ENCODE data around the gene DUSP9. TPM values are rescaled to one million over a fixed set of nuclear protein-coding genes. Genes with fewer than 3 reads are reported as not detected.

DUSP9 gene
- total RNA-seq, 1 donor from 2014 or later: not detected

DNA sequence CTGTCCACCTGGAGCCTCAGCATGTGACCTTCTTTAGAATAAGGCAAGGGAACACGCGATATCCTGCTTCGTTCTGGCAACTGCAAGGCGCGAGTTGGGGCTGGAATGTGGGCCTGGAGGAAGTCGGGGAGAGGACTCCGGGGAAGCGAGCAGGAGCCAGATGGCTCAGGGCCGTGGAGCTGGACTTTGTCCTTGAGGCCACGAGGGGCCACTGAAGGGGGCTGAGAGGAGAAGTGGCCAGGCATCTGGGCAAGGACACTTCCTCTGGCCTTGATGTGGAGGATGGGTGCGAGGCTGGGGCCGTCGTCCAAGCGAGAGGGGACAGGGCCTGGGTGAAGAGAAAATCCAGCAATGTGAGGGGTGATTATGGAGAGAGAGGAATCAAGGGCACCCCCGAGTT, 12.2 kb upstream of the DUSP9 start:
- Histone ChIP-seq H3K4me1 (no peaks in the 10 kb centered on the region), H3K27me3 (ENCODE audit: low read depth) (peaks cover 9% of the 10 kb centered on the region), H3K4me3 (no peak overlapping the region), H3K27ac (replicated peaks) (no peak overlapping the region), H3K9me3 (replicated peaks) (no peaks in the 10 kb centered on the region), H3K36me3 (no peaks in the 10 kb centered on the region)
- intact Hi-C loops (cut with micrococcal nuclease): no loop called here
- TF ChIP-seq, protein P1, sequence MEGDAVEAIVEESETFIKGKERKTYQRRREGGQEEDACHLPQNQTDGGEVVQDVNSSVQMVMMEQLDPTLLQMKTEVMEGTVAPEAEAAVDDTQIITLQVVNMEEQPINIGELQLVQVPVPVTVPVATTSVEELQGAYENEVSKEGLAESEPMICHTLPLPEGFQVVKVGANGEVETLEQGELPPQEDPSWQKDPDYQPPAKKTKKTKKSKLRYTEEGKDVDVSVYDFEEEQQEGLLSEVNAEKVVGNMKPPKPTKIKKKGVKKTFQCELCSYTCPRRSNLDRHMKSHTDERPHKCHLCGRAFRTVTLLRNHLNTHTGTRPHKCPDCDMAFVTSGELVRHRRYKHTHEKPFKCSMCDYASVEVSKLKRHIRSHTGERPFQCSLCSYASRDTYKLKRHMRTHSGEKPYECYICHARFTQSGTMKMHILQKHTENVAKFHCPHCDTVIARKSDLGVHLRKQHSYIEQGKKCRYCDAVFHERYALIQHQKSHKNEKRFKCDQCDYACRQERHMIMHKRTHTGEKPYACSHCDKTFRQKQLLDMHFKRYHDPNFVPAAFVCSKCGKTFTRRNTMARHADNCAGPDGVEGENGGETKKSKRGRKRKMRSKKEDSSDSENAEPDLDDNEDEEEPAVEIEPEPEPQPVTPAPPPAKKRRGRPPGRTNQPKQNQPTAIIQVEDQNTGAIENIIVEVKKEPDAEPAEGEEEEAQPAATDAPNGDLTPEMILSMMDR (IDR thresholded peaks at IDR 0.05; ENCODE audit: borderline replicate concordance): no peak
- no peak for DNase-seq

DNA sequence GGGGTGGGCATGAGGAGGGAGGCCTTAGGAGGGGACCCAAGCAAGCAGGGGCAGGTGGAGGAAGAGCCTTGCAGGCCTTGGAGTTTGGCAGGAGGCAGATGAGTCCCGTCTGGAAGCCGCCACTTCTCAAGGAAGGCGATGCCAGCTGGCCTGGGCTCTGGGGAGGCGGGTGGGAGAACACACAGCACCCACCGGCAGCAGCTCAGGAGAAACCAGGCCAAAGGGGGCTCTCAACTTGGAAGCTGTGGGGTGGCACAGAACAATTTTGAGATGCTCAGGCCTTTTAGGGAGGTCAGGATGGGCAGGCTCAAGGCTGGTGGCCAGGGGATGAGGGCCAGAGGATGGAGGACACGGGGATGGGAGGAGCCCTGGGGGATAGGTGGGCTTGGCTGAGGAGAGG, 11.6 kb upstream of the DUSP9 start:
- no peaks in the 10 kb centered on the region for H3K36me3 ChIP-seq
- TF ChIP-seq, protein P1 (IDR thresholded peaks at IDR 0.05; ENCODE audit: borderline replicate concordance): no peak
- H3K27me3 ChIP-seq (ENCODE audit: low read depth): peaks cover 14% of the 10 kb centered on the region
- H3K27ac ChIP-seq (replicated peaks): no peak overlapping the region
- H3K4me3 ChIP-seq: no peak overlapping the region
- H3K9me3 ChIP-seq (replicated peaks): no peaks in the 10 kb centered on the region
- no peaks in the 10 kb centered on the region for H3K4me1 ChIP-seq
- DNase-seq: no peak
- intact Hi-C loops (cut with micrococcal nuclease): no loop called here

DNA sequence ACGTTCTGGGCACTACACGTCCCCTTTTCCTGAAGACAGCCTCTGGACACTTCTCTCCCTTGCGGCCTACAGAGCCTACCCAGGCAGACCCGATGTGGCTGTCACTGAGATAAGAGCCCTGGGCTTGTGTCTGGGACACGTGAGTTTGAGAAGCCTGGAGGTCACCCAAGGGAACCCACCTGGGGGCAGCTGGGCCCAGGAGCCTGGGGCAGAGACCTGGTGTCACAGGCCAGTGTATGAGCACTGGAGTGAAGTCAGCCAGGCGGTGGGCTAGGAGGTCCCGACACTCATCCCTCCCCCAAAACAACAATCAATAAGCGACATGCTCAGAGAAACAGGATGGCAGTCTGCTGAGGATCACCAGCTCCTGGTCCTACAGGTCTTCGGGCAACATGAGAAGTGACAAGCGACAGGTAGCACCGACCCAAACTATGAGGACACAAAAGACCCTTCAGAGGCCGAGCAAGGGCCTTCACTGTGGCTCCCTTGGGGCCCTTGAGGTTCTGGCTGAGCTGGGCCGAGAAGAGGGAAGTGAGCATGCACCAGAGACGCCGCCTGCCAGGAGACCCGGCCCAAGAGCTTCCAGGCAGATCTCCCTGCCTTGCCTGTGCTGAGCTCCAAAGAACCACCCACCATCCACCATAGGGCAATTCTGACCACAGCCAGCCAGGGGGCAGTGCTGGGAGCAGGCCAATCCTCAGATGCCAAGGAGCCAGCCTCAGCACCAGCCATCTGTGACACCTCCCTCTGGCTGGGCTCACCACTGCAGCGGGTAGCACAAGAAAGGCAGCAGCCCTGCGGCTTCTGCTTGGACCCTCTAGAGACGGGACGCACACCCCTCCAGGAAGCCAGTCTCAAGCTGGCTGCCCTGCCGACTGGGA, 11.0 kb upstream of the DUSP9 start:
- H3K4me1 ChIP-seq: no peaks in the 10 kb centered on the region
- no peak overlapping the region for H3K27ac ChIP-seq (replicated peaks)
- H3K27me3 ChIP-seq (ENCODE audit: low read depth): peaks cover 21% of the 10 kb centered on the region
- no peaks in the 10 kb centered on the region for H3K9me3 ChIP-seq (replicated peaks)
- intact Hi-C loops (cut with micrococcal nuclease): no loop called here
- no peaks in the 10 kb centered on the region for H3K36me3 ChIP-seq
- TF ChIP-seq, protein P1 (IDR thresholded peaks at IDR 0.05; ENCODE audit: borderline replicate concordance): peak; percentile 25
- no peak overlapping the region for H3K4me3 ChIP-seq
- no peak for DNase-seq

DNA sequence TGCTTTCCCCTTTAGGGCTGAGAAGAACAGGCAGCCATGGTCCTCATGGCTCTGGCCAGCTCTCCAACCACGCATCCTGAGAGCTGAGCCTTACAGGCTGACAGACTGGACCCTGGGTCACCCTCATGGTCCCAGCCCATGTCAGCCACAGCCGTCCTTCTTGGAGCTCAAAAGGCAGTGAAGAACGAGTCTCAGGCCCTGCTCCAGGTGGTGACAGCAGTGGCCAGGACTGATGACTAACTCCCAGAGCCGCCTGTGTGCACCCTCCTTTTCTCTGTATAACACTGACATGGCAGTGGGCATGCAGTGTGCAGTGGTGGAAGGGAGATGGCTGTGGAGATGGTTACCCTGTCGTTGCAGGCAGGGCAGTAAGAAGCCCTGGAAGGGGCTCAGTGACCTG, 10.3 kb upstream of the DUSP9 start:
- no peak overlapping the region for H3K4me3 ChIP-seq
- H3K4me1 ChIP-seq: peaks cover under 1% of the 10 kb centered on the region
- intact Hi-C loops (cut with micrococcal nuclease): no loop called here

DNA sequence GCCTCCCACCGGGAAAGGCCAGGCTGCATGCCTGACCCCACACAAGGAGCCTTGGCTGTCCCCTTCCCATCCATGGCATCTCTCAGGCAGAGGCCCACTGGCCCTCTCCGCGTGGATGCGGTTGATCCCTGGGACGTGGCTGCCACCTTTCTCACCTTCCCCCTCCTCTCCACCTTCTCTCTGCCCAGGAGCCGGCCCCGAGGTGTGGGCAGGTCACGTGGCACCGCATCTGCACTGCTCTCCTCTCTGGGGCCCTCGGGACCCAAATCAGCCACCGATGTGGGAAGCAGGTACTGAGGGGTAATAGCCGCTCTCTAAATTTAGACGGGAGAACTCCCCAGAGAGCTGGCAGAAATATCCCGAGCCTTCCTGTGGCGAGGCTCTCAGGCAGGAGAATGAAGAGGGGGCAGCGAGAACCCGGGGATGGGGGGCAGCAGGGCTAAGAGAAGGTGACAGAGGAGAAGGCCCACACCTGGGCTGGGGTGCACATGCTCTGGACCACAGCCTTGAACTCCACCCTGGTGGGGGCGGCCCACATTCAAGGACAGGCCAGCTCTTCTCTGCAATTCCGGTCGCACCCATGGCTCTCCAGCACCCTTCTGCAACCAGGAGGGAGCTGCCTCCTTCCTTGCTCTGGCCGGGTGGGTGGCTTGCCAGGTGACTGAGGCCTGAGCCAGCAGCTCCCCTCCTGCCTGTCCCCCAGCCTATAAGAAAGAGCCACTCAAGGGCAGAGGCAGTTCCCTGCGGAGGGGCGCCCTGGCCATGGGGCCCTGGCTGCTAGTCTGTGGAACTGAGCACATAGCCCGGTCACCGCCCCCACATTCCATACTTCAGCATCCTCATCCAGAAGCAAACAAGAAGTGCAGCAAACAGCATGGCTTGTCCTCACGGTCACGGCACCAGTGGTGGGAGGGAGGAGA, 9.6 kb upstream of the DUSP9 start:
- intact Hi-C loops (cut with micrococcal nuclease): no loop called here
- peaks cover 34% of the 10 kb centered on the region for H3K27me3 ChIP-seq (ENCODE audit: low read depth)
- H3K4me3 ChIP-seq: no peak overlapping the region
- TF ChIP-seq, protein P1 (IDR thresholded peaks at IDR 0.05; ENCODE audit: borderline replicate concordance): no peak
- no peaks in the 10 kb centered on the region for H3K9me3 ChIP-seq (replicated peaks)
- no peak overlapping the region for H3K27ac ChIP-seq (replicated peaks)
- H3K36me3 ChIP-seq: no peaks in the 10 kb centered on the region
- H3K4me1 ChIP-seq: peaks cover 7% of the 10 kb centered on the region
- no peak for DNase-seq

More for the DNA sequence above, 10.3 kb upstream of the DUSP9 start:
- Histone ChIP-seq H3K27me3 (ENCODE audit: low read depth) (peaks cover 28% of the 10 kb centered on the region), H3K9me3 (replicated peaks) (no peaks in the 10 kb centered on the region), H3K27ac (replicated peaks) (no peak overlapping the region), H3K36me3 (no peaks in the 10 kb centered on the region)
- no peak for DNase-seq
- TF ChIP-seq, protein P1 (IDR thresholded peaks at IDR 0.05; ENCODE audit: borderline replicate concordance): no peak
